Measurements from ENCODE around the gene IFI16.

The IFI16 gene

DNA sequence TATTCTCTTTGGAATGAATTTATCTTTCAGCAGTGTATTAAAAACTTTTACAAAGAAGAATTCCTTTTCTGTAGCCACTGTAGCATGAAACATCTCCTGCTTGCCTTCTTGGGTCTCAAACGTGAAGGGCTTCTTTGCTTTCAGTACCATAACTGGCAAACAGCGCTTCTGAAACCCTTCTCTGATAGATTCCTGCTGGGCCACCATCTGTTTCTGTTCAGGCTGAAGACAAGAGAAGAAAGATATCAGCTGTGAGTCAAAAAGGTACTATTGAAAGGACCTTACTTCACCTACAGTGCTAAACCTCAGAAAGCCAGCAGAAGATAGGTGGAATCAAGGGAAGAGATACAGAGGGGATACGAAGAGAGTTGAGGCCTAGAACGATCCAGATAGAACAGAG lies 56.4 kb downstream of the IFI16 start:
- no peaks in the 10 kb centered on the region for H3K36me3 ChIP-seq (ENCODE audit: control insufficient read depth, low read depth, low read length)

DNA sequence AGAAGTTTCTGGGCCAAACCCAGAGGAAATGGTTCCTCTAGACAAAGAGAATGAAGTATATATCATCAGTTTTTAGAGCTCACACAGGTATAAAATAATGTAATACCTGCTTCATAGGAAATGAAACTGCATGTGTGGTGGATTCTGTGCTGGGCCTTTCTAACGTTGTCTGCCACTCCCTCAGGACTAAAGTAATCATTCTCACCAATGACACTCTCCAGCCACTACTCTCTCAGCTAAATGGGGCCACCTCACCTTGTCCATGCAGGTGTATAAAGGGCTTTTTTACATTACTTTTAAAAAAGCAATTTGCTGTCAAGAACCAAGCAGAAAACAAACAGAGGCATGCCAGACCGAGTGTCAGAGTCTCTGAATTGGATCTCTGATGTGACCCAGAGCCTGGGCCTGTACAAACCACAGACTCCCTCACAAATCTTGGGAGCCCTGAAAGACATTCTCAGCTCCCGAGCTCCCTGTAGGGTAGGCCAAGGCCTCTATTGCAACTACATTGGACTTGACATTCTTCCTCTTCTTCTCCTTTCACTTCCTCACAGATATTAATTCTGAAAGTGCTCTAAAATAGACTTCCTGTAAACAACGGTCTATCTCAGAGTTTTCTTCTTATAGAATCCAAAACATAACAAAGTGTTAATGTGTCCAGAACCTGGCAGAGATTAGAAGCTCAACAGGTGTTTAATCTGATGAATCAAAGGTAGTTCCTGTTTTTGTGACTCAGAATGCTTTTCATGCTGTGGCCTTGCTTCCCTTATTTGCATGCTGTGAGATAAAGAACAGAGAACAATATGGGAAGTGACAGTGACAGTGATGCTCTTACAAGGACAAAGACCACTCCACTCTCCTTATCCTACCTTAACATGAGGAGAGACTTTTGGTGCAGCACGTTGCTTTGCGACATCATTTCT lies 58.3 kb downstream of the IFI16 start:
- Histone ChIP-seq H3K27me3 (ENCODE audit: control insufficient read depth, insufficient read depth, low read length) (no peaks in the 10 kb centered on the region), H3K9me3 (ENCODE audit: control insufficient read depth, low read depth, low read length) (no peaks in the 10 kb centered on the region), H3K4me3 (ENCODE audit: low read length) (no peak overlapping the region), H3K27ac (ENCODE audit: low read length) (no peak overlapping the region), H3K4me1 (ENCODE audit: control insufficient read depth, low read depth, low read length) (peaks cover 4% of the 10 kb centered on the region), H3K9ac (ENCODE audit: low read length) (no peak overlapping the region), H3K36me3 (ENCODE audit: control insufficient read depth, low read depth, low read length) (no peaks in the 10 kb centered on the region)

More for the DNA sequence above, 56.4 kb downstream of the IFI16 start:
- Histone ChIP-seq H3K9me3 (ENCODE audit: control insufficient read depth, low read depth, low read length) (no peaks in the 10 kb centered on the region), H3K9ac (ENCODE audit: low read length) (no peak overlapping the region), H3K4me3 (ENCODE audit: low read length) (no peak overlapping the region), H3K27ac (ENCODE audit: low read length) (no peak overlapping the region), H3K4me1 (ENCODE audit: control insufficient read depth, low read depth, low read length) (peaks cover 4% of the 10 kb centered on the region), H3K27me3 (ENCODE audit: control insufficient read depth, insufficient read depth, low read length) (no peaks in the 10 kb centered on the region)

DNA sequence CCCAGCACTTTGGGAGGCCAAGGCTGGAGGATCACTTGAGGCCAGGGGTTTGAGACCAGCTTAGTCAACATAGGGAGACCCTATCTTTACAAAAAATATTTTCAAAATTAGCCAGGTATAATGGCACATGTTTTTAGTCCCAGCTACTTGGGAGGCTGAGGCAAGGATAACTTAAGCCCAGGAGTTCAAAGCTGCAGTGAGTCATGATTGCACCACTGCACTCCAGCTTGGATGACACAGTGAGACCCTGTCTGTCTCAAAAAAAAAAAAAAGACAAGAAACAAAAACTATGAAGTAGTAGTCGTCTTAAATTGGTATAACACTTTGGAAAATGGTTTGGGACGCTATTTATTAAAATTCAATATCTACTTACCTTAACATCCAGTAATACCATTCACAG lies 59.2 kb downstream of the IFI16 start:
- Histone ChIP-seq H3K4me3 (ENCODE audit: low read length) (no peak overlapping the region), H3K27ac (ENCODE audit: low read length) (no peak overlapping the region), H3K9me3 (ENCODE audit: control insufficient read depth, low read depth, low read length) (no peaks in the 10 kb centered on the region), H3K9ac (ENCODE audit: low read length) (no peak overlapping the region), H3K36me3 (ENCODE audit: control insufficient read depth, low read depth, low read length) (no peaks in the 10 kb centered on the region), H3K4me1 (ENCODE audit: control insufficient read depth, low read depth, low read length) (peaks cover 4% of the 10 kb centered on the region), H3K27me3 (ENCODE audit: control insufficient read depth, insufficient read depth, low read length) (no peaks in the 10 kb centered on the region)

DNA sequence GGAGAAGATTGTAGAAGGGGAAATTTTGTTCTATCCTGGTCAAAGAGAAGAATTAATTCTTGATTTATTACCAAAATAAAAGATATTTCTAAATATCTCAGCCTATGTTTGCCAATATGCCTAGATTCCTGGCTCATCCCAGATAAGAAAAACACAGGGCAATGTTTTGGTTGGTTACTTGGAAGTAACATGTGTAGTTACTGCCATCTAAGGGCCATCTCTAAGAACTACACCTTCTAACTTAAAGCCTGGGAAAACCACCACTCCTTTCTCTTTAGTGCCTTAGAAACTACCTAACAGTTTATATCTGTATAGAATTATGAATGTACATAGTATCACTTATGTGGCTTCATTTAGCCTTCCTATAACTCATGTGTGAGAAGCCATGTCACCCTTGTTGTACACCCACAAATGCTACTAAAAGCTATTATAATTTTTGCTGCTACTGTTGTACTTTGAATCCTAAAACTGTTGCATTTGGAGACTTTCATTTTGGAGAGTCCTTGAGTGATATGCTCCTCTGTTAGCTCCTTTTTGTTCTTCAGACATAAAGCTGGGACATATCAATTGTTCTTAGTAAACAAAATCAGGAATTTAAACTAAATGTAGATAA lies 62.4 kb downstream of the IFI16 start:
- Histone ChIP-seq H3K9me3 (ENCODE audit: control insufficient read depth, low read depth, low read length) (no peaks in the 10 kb centered on the region), H3K27me3 (ENCODE audit: control insufficient read depth, insufficient read depth, low read length) (no peaks in the 10 kb centered on the region), H3K4me1 (ENCODE audit: control insufficient read depth, low read depth, low read length) (peaks cover 4% of the 10 kb centered on the region), H3K27ac (ENCODE audit: low read length) (no peak overlapping the region), H3K4me3 (ENCODE audit: low read length) (no peak overlapping the region), H3K36me3 (ENCODE audit: control insufficient read depth, low read depth, low read length) (no peaks in the 10 kb centered on the region), H3K9ac (ENCODE audit: low read length) (no peak overlapping the region)

DNA sequence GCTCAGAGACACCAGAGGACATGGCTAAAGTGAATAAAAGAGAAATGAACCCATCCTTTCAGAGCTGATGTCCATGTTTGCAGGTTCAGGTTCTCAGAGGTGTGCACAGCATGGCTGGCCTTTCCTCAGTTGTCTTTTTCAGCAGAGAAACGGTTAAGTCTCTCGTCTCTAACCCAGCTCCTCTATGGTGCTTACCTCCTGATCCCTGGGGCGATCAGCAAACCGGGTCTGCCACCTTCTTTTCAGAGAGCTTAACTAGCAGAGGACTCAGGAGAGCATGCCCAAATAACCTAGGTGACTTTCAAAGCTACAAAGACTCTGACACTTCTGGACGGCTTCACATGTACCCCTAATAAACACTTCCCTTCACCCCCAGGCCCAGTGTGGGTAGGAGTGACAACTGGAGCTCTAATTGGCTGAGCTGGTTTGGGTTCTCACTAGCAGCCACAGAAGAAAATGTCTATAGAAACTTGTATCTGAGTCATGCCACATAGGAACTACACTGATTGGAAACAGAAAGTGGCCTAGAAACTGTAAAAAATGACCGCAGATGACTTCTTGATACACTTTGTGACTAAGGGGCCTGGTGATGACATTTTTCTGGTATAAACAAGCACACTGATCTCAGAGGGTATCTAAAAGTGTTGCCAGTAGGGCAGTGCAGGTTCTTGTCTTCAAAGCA lies 66.9 kb downstream of the IFI16 start, which contains the start of gene AIM2:
TSS of gene AIM2 (minus strand) at position 329 of the 682 bp plus-strand sequence. CDS start 3,267 bp downstream, outside the sequence.
- H3K36me3 ChIP-seq (ENCODE audit: control insufficient read depth, low read depth, low read length) = no peaks in the 10 kb centered on the region
- H3K4me3 ChIP-seq (ENCODE audit: low read length) = no peak within 1 kb of the TSS
- no peaks in the 10 kb centered on the region for H3K4me1 ChIP-seq (ENCODE audit: control insufficient read depth, low read depth, low read length)
- H3K9ac ChIP-seq (ENCODE audit: low read length) = no peak within 1 kb of the TSS
- no peaks in the 10 kb centered on the region for H3K9me3 ChIP-seq (ENCODE audit: control insufficient read depth, low read depth, low read length)
- no peaks in the 10 kb centered on the region for H3K27me3 ChIP-seq (ENCODE audit: control insufficient read depth, insufficient read depth, low read length)
- no peak within 1 kb of the TSS for H3K27ac ChIP-seq (ENCODE audit: low read length)

DNA sequence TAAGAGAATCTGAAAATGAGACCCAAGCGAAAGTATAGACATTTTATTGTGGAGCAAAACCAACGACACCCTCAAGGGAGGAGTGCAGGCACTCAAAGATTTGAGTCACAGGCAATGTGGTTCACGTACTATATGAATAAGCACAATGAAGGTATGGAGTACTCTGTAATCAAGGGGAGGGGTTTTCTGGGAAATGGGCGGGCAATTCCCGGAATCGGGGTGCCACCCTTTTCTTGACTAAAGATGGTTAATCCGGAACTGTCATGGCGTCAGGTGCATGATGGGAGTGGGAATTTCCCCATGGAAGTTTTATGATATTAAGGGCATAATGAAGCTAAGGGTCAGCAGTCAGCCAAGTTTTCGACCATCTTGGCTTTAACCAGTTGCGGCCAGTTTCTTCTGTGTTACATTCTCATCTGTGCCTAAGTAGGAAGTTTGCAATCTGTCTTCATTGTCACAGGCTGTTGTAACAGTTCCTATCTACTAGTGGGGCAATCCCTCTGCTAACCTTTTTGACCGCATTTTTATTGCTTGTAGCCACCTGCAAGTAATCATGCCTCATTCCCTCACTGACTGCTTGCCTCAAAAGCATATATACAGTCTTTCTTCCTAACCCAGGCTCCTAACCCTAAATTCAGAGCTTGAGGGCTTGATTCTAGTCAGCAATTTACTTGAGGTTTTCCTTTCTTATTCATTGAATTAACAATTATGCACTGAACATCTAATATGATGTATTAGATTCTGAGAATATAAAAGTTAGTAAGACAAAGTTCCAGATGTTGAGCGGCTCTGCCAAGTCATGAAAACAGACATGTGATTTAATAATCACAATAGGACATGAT lies 67.6 kb downstream of the IFI16 start:
- no peaks in the 10 kb centered on the region for H3K27me3 ChIP-seq (ENCODE audit: control insufficient read depth, insufficient read depth, low read length)
- H3K9ac ChIP-seq (ENCODE audit: low read length) = no peak overlapping the region

DNA sequence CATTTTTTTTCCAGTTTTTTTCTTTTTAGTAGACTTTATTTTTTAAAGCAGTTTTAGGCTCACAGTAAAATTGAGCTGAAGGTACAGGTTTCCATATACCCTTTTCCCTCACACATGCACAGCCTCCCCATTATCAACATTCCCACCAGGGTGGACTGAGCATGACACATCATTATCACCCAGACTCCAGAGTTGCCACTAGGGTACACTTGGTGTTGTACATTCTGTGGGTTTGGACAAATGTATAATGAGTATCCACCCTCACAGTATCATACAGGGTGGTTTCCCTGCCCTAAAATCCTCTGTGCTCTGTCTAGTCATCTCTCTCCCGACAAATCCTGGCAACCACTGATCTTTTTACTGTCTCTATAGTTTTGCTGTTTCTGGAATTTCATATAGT lies 69.8 kb downstream of the IFI16 start:
- Histone ChIP-seq H3K27me3 (ENCODE audit: control insufficient read depth, insufficient read depth, low read length) (no peaks in the 10 kb centered on the region), H3K4me1 (ENCODE audit: control insufficient read depth, low read depth, low read length) (no peaks in the 10 kb centered on the region)

More for the DNA sequence above, 67.6 kb downstream of the IFI16 start:
- Histone ChIP-seq H3K4me1 (ENCODE audit: control insufficient read depth, low read depth, low read length) (no peaks in the 10 kb centered on the region), H3K36me3 (ENCODE audit: control insufficient read depth, low read depth, low read length) (no peaks in the 10 kb centered on the region), H3K9me3 (ENCODE audit: control insufficient read depth, low read depth, low read length) (no peaks in the 10 kb centered on the region), H3K27ac (ENCODE audit: low read length) (no peak overlapping the region), H3K4me3 (ENCODE audit: low read length) (no peak overlapping the region)

DNA sequence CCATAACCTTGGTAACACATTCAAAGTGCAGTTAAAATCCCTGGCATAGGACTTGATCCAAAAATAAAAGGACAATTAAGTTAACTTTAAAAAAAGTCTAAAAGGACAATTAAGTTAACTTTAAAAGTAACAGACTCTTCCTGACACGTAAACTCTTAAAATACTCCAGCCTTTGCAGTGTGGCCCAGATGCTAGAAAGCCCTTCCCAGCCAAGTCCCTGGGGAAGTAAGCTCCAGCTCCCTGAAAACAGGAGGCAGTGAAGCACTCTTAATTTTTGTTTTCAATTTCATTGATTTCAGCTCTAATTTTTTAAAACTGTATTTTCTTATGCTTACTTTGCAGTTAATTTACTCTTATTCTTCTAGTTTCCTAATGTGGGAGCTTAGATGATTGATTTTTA lies 71.9 kb downstream of the IFI16 start:
- no peaks in the 10 kb centered on the region for H3K27me3 ChIP-seq (ENCODE audit: control insufficient read depth, insufficient read depth, low read length)
- no peak overlapping the region for H3K27ac ChIP-seq (ENCODE audit: low read length)
- no peaks in the 10 kb centered on the region for H3K9me3 ChIP-seq (ENCODE audit: control insufficient read depth, low read depth, low read length)
- no peaks in the 10 kb centered on the region for H3K36me3 ChIP-seq (ENCODE audit: control insufficient read depth, low read depth, low read length)
- H3K9ac ChIP-seq (ENCODE audit: low read length) = no peak overlapping the region
- H3K4me1 ChIP-seq (ENCODE audit: control insufficient read depth, low read depth, low read length) = no peaks in the 10 kb centered on the region
- H3K4me3 ChIP-seq (ENCODE audit: low read length) = no peak overlapping the region

More for the DNA sequence above, 69.8 kb downstream of the IFI16 start:
- Histone ChIP-seq H3K36me3 (ENCODE audit: control insufficient read depth, low read depth, low read length) (no peaks in the 10 kb centered on the region), H3K27ac (ENCODE audit: low read length) (no peak overlapping the region), H3K9ac (ENCODE audit: low read length) (no peak overlapping the region), H3K9me3 (ENCODE audit: control insufficient read depth, low read depth, low read length) (no peaks in the 10 kb centered on the region), H3K4me3 (ENCODE audit: low read length) (no peak overlapping the region)

DNA sequence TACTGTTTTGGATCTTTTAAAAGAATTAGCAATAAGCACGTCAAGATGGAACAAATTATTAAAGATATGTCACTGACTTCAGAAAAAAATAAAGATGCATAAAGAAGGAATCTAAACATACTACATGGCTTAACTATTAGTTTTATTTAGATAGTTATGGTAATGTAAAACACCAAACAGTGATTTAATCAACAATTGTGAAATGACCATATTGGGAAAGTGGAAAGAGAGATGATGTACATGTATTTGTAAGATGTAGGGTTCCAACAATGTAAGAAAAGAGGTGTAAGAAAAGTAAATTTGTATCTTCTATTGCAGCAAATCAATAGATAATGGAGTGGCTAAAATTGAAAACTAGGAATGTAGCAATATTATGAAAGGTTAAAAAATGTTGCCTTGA lies 73.3 kb downstream of the IFI16 start:
- Histone ChIP-seq H3K4me3 (ENCODE audit: low read length) (no peak overlapping the region), H3K36me3 (ENCODE audit: control insufficient read depth, low read depth, low read length) (no peaks in the 10 kb centered on the region), H3K27me3 (ENCODE audit: control insufficient read depth, insufficient read depth, low read length) (no peaks in the 10 kb centered on the region), H3K9ac (ENCODE audit: low read length) (no peak overlapping the region), H3K4me1 (ENCODE audit: control insufficient read depth, low read depth, low read length) (no peaks in the 10 kb centered on the region), H3K9me3 (ENCODE audit: control insufficient read depth, low read depth, low read length) (no peaks in the 10 kb centered on the region), H3K27ac (ENCODE audit: low read length) (no peak overlapping the region)

DNA sequence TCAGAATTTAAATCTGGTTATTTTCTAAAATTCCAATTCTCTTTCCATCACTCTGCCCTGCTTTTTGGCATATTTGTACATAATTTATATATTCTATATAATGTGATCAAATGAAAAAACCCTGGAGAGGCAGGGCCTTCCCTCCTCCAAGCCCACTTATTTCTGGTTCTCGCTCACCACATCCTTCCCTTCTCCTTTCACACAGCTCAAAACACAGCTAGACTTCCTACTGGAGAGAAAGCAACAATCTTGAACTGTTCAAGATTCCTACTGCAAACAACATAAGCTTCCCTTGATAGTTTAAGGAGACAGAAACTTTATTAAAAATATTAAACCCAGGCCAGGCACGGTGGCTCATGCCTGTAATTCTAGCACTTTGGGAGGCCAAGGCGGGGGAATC lies 74.4 kb downstream of the IFI16 start:
- Histone ChIP-seq H3K27me3 (ENCODE audit: control insufficient read depth, insufficient read depth, low read length) (no peaks in the 10 kb centered on the region), H3K27ac (ENCODE audit: low read length) (no peak overlapping the region), H3K36me3 (ENCODE audit: control insufficient read depth, low read depth, low read length) (no peaks in the 10 kb centered on the region), H3K9me3 (ENCODE audit: control insufficient read depth, low read depth, low read length) (no peaks in the 10 kb centered on the region), H3K4me3 (ENCODE audit: low read length) (no peak overlapping the region), H3K4me1 (ENCODE audit: control insufficient read depth, low read depth, low read length) (no peaks in the 10 kb centered on the region), H3K9ac (ENCODE audit: low read length) (no peak overlapping the region)

DNA sequence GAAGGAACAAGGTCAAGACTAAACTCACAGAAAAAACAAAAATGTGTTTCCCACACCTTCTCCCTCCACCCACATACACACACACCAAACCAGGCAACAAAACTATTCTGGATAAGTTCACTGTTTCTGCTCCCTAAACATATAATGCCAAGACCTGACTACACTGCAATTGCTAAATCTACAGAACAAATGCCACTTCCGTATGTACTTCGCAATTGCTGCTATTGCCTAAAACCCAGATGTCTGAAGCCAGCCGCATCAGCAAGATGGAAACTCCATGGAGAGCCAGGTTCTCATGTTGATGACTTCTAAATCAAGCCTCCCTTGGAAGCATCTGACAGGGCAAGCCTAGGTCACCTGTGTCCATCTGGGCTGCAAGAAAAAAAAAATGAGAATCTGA lies 75.2 kb downstream of the IFI16 start:
- H3K27me3 ChIP-seq (ENCODE audit: control insufficient read depth, insufficient read depth, low read length) = no peaks in the 10 kb centered on the region
- H3K4me3 ChIP-seq (ENCODE audit: low read length) = no peak overlapping the region
- no peaks in the 10 kb centered on the region for H3K4me1 ChIP-seq (ENCODE audit: control insufficient read depth, low read depth, low read length)
- H3K9ac ChIP-seq (ENCODE audit: low read length) = no peak overlapping the region
- no peaks in the 10 kb centered on the region for H3K36me3 ChIP-seq (ENCODE audit: control insufficient read depth, low read depth, low read length)
- no peaks in the 10 kb centered on the region for H3K9me3 ChIP-seq (ENCODE audit: control insufficient read depth, low read depth, low read length)
- no peak overlapping the region for H3K27ac ChIP-seq (ENCODE audit: low read length)

All from iPS-18a (cell line).